T-helper 17 cell (primary cell): ENCODE results near the gene NFKB1. TPM values are rescaled to one million over a fixed set of nuclear protein-coding genes. Genes with fewer than 3 reads are reported as not detected.

Experiments
- ATAC-seq: fragments of 150-1000 bp; cut with Tn5 transposase; 2 replicates; pipeline ENCODE4 v1.10.0; 2021; ENCODE audit warnings: mild to moderate bottlenecking, moderate library complexity
- DNase-seq, 3 donors: peaks; one replicate each; pipeline versions ENCODE4 v3.0.0 to v3.0.0-alpha.2; 2020 to 2021
- H3K9me3 ChIP-seq: one replicate; pipeline ENCODE4 v1.7.0; 2013; ENCODE audit warnings: low read length, mild to moderate bottlenecking; ENCODE audit not compliant: control insufficient read depth, poor library complexity, severe bottlenecking
- H3K27ac Mint-ChIP-seq: one replicate; pipeline ENCODE4 v1.8.0; 2022; ENCODE audit warnings: mild to moderate bottlenecking, moderate library complexity, mixed read lengths
- H3K27me3 Mint-ChIP-seq: one replicate; pipeline ENCODE4 v1.8.0; 2022; ENCODE audit warnings: mixed read lengths
- H3K36me3 Mint-ChIP-seq: one replicate; pipeline ENCODE4 v1.8.0; 2022; ENCODE audit warnings: low read depth, mixed read lengths
- H3K4me1 Mint-ChIP-seq: one replicate; pipeline ENCODE4 v1.8.0; 2022; ENCODE audit warnings: mild to moderate bottlenecking, mixed read lengths
- H3K4me3 Mint-ChIP-seq: one replicate; pipeline ENCODE4 v1.8.0; 2022; ENCODE audit warnings: mild to moderate bottlenecking, moderate library complexity, mixed read lengths
- total RNA-seq, 4 donors: library from RNA in 2 of 4; stranded (reverse) in 2 of 4; gene quantifications; one replicate each; pipeline ENCODE4 v1.2.3 and lab custom pipeline; 2022 to 2026

The NFKB1 gene
- total RNA-seq, 2 donors from 2014 or later, result 251 to 277 TPM

- H3K27ac Mint-ChIP-seq, result peak overlapping the region; percentile 67
- H3K27me3 Mint-ChIP-seq, result no peaks in the 10 kb centered on the region
- peaks cover 52% of the 10 kb centered on the region for H3K4me1 Mint-ChIP-seq
- peak overlapping the region; percentile 56 for H3K4me3 Mint-ChIP-seq
- DNase-seq, result no peak
- peaks cover 7% of the 10 kb centered on the region for H3K36me3 Mint-ChIP-seq
- ATAC-seq, result no peak
- no peaks in the 10 kb centered on the region for H3K9me3 ChIP-seq
Observed at GRCh38 chr4:102543030-102543928, 42.1 kb downstream of the NFKB1 start.

- no peak for ATAC-seq
- peak overlapping the region; percentile 71 for H3K27ac Mint-ChIP-seq
Observed at GRCh38 chr4:102546635-102547034, 45.5 kb downstream of the NFKB1 start.

DNA sequence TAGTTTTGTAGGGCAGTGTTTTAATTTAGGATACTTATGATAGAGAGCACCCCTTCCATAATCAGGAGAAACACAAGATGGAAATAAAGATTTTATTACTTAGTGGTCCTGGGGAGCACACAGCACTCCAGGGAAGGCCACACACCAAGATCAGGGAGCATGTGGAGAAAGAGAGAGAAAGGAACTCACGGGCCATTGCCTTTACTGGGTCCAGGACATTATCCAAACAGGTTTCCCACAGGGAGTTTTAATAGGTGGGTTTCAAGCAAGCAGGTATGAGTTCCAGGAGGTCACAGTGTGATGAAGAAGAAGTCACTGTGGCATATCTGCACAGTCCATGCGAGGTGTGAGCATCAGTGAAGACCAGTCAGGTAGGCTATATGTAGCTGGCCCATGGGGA, 46.8 kb downstream of the NFKB1 start:
- ATAC-seq, result no peak
- Mint-ChIP-seq H3K4me1 (peaks cover 54% of the 10 kb centered on the region), H3K36me3 (peaks cover 12% of the 10 kb centered on the region), H3K27ac (peak overlapping the region; percentile 71), H3K27me3 (no peaks in the 10 kb centered on the region), H3K4me3 (peak overlapping the region; percentile 25)
- DNase-seq, result no peak
- no peaks in the 10 kb centered on the region for H3K9me3 ChIP-seq

More at GRCh38 chr4:102546635-102547034, 45.5 kb downstream of the NFKB1 start:
- Mint-ChIP-seq H3K4me1 (peaks cover 50% of the 10 kb centered on the region), H3K27me3 (no peaks in the 10 kb centered on the region), H3K36me3 (peaks cover 12% of the 10 kb centered on the region), H3K4me3 (no peak overlapping the region)
- no peaks in the 10 kb centered on the region for H3K9me3 ChIP-seq
- no peak for DNase-seq

- H3K27me3 Mint-ChIP-seq, result no peaks in the 10 kb centered on the region
- no peak for ATAC-seq
- H3K27ac Mint-ChIP-seq, result no peak overlapping the region
- no peaks in the 10 kb centered on the region for H3K9me3 ChIP-seq
- peaks cover 10% of the 10 kb centered on the region for H3K36me3 Mint-ChIP-seq
- peak overlapping the region; percentile 65 for H3K4me3 Mint-ChIP-seq
- no peak for DNase-seq
- H3K4me1 Mint-ChIP-seq, result peaks cover 41% of the 10 kb centered on the region
Observed at GRCh38 chr4:102551958-102552565, 50.9 kb downstream of the NFKB1 start.

GRCh38 chr4:102552781-102553180, 51.6 kb downstream of the NFKB1 start:
- Mint-ChIP-seq H3K27ac (no peak overlapping the region), H3K4me1 (peaks cover 37% of the 10 kb centered on the region), H3K36me3 (peaks cover 10% of the 10 kb centered on the region), H3K4me3 (peak overlapping the region; percentile 50), H3K27me3 (no peaks in the 10 kb centered on the region)
- no peak for DNase-seq
- no peaks in the 10 kb centered on the region for H3K9me3 ChIP-seq
- peak; percentile 74 for ATAC-seq

DNA sequence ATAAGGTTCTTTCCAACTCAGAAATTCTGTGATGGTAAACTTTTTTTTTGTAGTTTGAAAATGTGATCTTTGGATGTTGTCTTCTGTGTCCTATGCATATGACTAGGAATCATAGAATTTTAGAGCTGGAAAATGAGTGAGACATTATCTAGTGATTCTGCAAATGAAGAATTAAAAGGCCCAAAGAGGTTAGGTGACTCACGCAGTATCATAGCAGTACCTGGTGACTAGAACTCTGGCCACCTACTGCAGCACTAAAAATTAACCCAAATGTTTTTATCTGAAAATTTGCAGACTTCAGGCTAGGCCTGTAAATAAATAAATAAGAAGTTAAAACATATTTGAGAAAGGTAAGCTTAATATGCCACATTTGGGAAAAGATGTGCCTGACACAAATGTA, 52.8 kb downstream of the NFKB1 start:
- Mint-ChIP-seq H3K4me3 (peak overlapping the region; percentile 64), H3K27ac (no peak overlapping the region), H3K36me3 (peaks cover 10% of the 10 kb centered on the region), H3K4me1 (peaks cover 42% of the 10 kb centered on the region), H3K27me3 (no peaks in the 10 kb centered on the region)
- H3K9me3 ChIP-seq, result no peaks in the 10 kb centered on the region
- ATAC-seq, result no peak
- DNase-seq, result no peak

DNA sequence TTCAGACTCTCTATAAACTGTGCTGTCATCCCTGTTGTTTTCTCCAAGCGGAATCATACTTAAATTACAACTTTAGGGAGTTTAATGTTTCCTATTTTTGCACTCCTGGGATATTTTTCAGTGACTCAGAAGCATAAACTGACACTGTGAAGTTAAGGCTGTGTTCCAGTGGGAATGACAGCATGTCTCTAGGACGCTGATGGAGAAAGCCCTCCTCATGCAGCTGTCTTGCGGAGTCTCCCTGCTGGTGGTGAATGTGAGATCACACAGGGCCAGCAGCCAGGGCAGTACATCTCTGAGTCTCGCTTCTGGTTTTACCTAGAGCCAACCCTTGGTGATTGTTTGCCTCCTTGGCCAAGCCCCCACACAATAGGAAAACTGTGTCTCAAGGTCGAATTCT, 53.3 kb downstream of the NFKB1 start:
- Mint-ChIP-seq H3K4me1 (peaks cover 46% of the 10 kb centered on the region), H3K36me3 (peaks cover 10% of the 10 kb centered on the region), H3K27me3 (no peaks in the 10 kb centered on the region), H3K27ac (no peak overlapping the region), H3K4me3 (no peak overlapping the region)
- no peaks in the 10 kb centered on the region for H3K9me3 ChIP-seq
- no peak for ATAC-seq
- DNase-seq, result no peak

DNA sequence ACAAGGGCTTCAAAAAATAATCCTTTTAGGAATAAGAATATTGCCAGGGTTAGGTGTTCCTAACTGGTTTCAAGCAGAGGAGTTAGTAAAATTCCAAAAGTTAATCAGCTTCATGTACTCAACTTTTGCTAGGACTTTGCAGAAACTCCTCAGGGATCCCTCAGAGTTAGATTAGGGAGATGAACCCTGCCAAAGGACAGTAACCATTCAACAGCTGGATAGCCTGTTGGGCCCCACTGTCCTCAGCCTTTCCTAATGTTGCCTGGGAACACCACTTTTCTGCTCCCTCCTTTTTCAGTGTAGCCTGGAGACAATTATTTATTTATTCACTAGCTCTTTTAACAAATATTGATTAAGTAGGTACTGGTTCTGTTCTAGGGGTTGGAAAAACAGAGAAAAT, 53.8 kb downstream of the NFKB1 start:
- no peak overlapping the region for H3K27ac Mint-ChIP-seq
- peaks cover 10% of the 10 kb centered on the region for H3K36me3 Mint-ChIP-seq
- no peak for DNase-seq
- ATAC-seq, result no peak
- H3K4me1 Mint-ChIP-seq, result peaks cover 47% of the 10 kb centered on the region
- no peaks in the 10 kb centered on the region for H3K27me3 Mint-ChIP-seq
- no peaks in the 10 kb centered on the region for H3K9me3 ChIP-seq
- H3K4me3 Mint-ChIP-seq, result no peak overlapping the region

- peaks cover 55% of the 10 kb centered on the region for H3K4me1 Mint-ChIP-seq
- no peaks in the 10 kb centered on the region for H3K9me3 ChIP-seq
- peaks cover 9% of the 10 kb centered on the region for H3K36me3 Mint-ChIP-seq
- no peak overlapping the region for H3K27ac Mint-ChIP-seq
- no peak for ATAC-seq
- DNase-seq, result no peak
- no peak overlapping the region for H3K4me3 Mint-ChIP-seq
- H3K27me3 Mint-ChIP-seq, result no peaks in the 10 kb centered on the region
Observed at GRCh38 chr4:102557636-102558035, 56.5 kb downstream of the NFKB1 start.

- H3K36me3 Mint-ChIP-seq, result peaks cover 9% of the 10 kb centered on the region
- no peaks in the 10 kb centered on the region for H3K27me3 Mint-ChIP-seq
- no peak for DNase-seq
- peaks cover 57% of the 10 kb centered on the region for H3K4me1 Mint-ChIP-seq
- ATAC-seq, result no peak
- no peak overlapping the region for H3K27ac Mint-ChIP-seq
- H3K9me3 ChIP-seq, result no peaks in the 10 kb centered on the region
- H3K4me3 Mint-ChIP-seq, result peak overlapping the region; percentile 87
Observed at GRCh38 chr4:102560115-102560514, 59.0 kb downstream of the NFKB1 start.

GRCh38 chr4:102560571-102561341, 59.6 kb downstream of the NFKB1 start:
- H3K27me3 Mint-ChIP-seq, result no peaks in the 10 kb centered on the region
- H3K4me1 Mint-ChIP-seq, result peaks cover 60% of the 10 kb centered on the region
- H3K36me3 Mint-ChIP-seq, result peaks cover 9% of the 10 kb centered on the region
- DNase-seq (no peak), ATAC-seq (no peak)
- H3K27ac Mint-ChIP-seq, result no peak overlapping the region
- H3K4me3 Mint-ChIP-seq, result peak overlapping the region; percentile 87
- H3K9me3 ChIP-seq, result no peaks in the 10 kb centered on the region

- Mint-ChIP-seq H3K36me3 (peaks cover 9% of the 10 kb centered on the region), H3K4me1 (peaks cover 69% of the 10 kb centered on the region)
- no peak for ATAC-seq
Observed at GRCh38 chr4:102563000-102563399, 61.8 kb downstream of the NFKB1 start.

GRCh38 chr4:102564399-102565059, 63.4 kb downstream of the NFKB1 start:
- Mint-ChIP-seq H3K27ac (peak overlapping the region; percentile 92), H3K4me3 (peak overlapping the region; percentile 8), H3K36me3 (peaks cover 7% of the 10 kb centered on the region), H3K27me3 (no peaks in the 10 kb centered on the region), H3K4me1 (peaks cover 59% of the 10 kb centered on the region)
- DNase-seq (no peak), ATAC-seq (peak; percentile 31)
- no peaks in the 10 kb centered on the region for H3K9me3 ChIP-seq

More at GRCh38 chr4:102563000-102563399, 61.8 kb downstream of the NFKB1 start:
- no peak for DNase-seq
- H3K27me3 Mint-ChIP-seq, result no peaks in the 10 kb centered on the region
- H3K27ac Mint-ChIP-seq, result no peak overlapping the region
- H3K4me3 Mint-ChIP-seq, result peak overlapping the region; percentile 87
- no peaks in the 10 kb centered on the region for H3K9me3 ChIP-seq
